ENCODE measurements around the gene OR2T4. TPM values are rescaled to one million over a fixed set of nuclear protein-coding genes. Genes with fewer than 3 reads are reported as not detected.

Gene OR2T4
- polyA plus RNA-seq, 1 donor from 2014 or later = not detected

GRCh38 chr1:248404024-248404423, 42.6 kb downstream of the OR2T4 start:
- H3K27ac Mint-ChIP-seq = peak overlapping the region in 1 of 3 donors; percentile 0
- no peaks in the 10 kb centered on the region for H3K4me1 Mint-ChIP-seq
- no peak overlapping the region for H3K4me3 Mint-ChIP-seq
- H3K27me3 Mint-ChIP-seq = no peaks in the 10 kb centered on the region
- peaks cover 0 to 4% (median 0%) of the 10 kb centered on the region in 3 donors for H3K9me3 Mint-ChIP-seq
- H3K36me3 Mint-ChIP-seq = no peaks in the 10 kb centered on the region

GRCh38 chr1:248406721-248407692, 45.5 kb downstream of the OR2T4 start:
- H3K27ac Mint-ChIP-seq = peak overlapping the region in 1 of 3 donors; percentile 21
- peaks cover 7 to 11% (median 10%) of the 10 kb centered on the region in 3 donors for H3K9me3 Mint-ChIP-seq
- no peaks in the 10 kb centered on the region for H3K27me3 Mint-ChIP-seq
- no peaks in the 10 kb centered on the region for H3K4me1 Mint-ChIP-seq
- no peak overlapping the region for H3K4me3 Mint-ChIP-seq
- H3K36me3 Mint-ChIP-seq = peaks cover 2% of the 10 kb centered on the region

Other genes with a start within 250 kb of the OR2T4 start
- not detected for gene OR2M5, start 216.5 kb upstream of the OR2T4 start, polyA plus RNA-seq
- not detected for gene OR2M2, start 186.8 kb upstream of the OR2T4 start, polyA plus RNA-seq
- not detected for gene OR2M3, start 164.4 kb upstream of the OR2T4 start, polyA plus RNA-seq
- not detected for gene OR2M4, start 130.2 kb upstream of the OR2T4 start, polyA plus RNA-seq
- not detected for gene OR2T33, start 83.7 kb upstream of the OR2T4 start, polyA plus RNA-seq
- gene OR2T12, start 58.2 kb upstream of the OR2T4 start, polyA plus RNA-seq = not detected
- not detected for gene OR2M7, start 37.1 kb upstream of the OR2T4 start, polyA plus RNA-seq
- gene OR14C36, start 12.9 kb upstream of the OR2T4 start, polyA plus RNA-seq = not detected
- not detected for gene OR2T6, start 14.1 kb downstream of the OR2T4 start, polyA plus RNA-seq
- not detected for gene OR2T1, start 41.4 kb downstream of the OR2T4 start, polyA plus RNA-seq
- not detected for gene OR2T2, start 84.0 kb downstream of the OR2T4 start, polyA plus RNA-seq
- not detected for gene OR2T3, start 111.7 kb downstream of the OR2T4 start, polyA plus RNA-seq
- 0.16 TPM for gene OR2T5, start 126.9 kb downstream of the OR2T4 start, polyA plus RNA-seq
- not detected for gene OR2G6, start 146.4 kb downstream of the OR2T4 start, polyA plus RNA-seq
- not detected for gene OR2T29, start 201.1 kb downstream of the OR2T4 start, polyA plus RNA-seq
- not detected for gene OR2T34, start 213.1 kb downstream of the OR2T4 start, polyA plus RNA-seq
- gene OR2T10, start 236.0 kb downstream of the OR2T4 start, polyA plus RNA-seq = 0.39 TPM